ENCODE results near the gene TMEM120A.

Gene TMEM120A

DNA sequence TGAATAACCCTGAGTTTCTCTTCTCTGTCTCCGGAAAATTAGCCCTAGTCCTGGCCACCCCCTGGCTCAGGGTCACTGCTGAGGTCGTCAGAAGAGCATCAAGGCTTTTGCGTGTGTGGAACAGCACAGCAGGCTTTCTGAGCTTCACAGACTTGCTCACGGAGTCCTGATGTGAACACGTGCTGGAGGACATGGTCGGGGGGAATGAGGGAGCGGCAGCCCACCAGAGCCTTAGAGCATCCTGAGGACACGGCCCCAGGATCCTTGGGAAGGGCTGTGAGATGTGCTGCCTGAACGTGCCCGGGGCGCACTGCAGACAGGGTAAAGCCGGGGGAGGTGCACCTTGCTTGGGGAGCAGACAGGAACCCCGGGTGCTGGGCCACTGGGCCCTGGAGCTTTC is 28.8 kb downstream of the TMEM120A start:
- Histone ChIP-seq H3K4me2 (ENCODE audit: low read length) (no peak overlapping the region), H3K27me3 (ENCODE audit: control insufficient read depth, low read length) (no peaks in the 10 kb centered on the region), H3F3A (ENCODE audit: control insufficient read depth, insufficient read depth) (no peaks in the 10 kb centered on the region), H3K36me3 (ENCODE audit: control insufficient read depth, low read length) (no peaks in the 10 kb centered on the region), H4K20me1 (ENCODE audit: control insufficient read depth, insufficient read depth, low read depth, low read length) (0 out of 2 replicates have a peak, but pooled peaks cover 3% of the 10 kb centered on the region), H3K79me2 (ENCODE audit: control insufficient read depth, low read length) (no peaks in the 10 kb centered on the region), H3K27ac (ENCODE audit: low read depth, low read length) (no peak overlapping the region), H3K9me2 (replicated peaks; ENCODE audit: control insufficient read depth, low read length) (no peaks in the 10 kb centered on the region), H3K4me3 (ENCODE audit: low read length) (no peak overlapping the region), H3K4me1 (ENCODE audit: control insufficient read depth, low read length) (no peaks in the 10 kb centered on the region), H3K9me3 (ENCODE audit: control insufficient read depth, insufficient read depth, low read length) (no peaks in the 10 kb centered on the region)
- no peak for TF ChIP-seq EZH2phosphoT487 (IDR thresholded peaks at IDR 0.05; ENCODE audit: borderline replicate concordance, low read length)
- TF ChIP-seq, protein P1, sequence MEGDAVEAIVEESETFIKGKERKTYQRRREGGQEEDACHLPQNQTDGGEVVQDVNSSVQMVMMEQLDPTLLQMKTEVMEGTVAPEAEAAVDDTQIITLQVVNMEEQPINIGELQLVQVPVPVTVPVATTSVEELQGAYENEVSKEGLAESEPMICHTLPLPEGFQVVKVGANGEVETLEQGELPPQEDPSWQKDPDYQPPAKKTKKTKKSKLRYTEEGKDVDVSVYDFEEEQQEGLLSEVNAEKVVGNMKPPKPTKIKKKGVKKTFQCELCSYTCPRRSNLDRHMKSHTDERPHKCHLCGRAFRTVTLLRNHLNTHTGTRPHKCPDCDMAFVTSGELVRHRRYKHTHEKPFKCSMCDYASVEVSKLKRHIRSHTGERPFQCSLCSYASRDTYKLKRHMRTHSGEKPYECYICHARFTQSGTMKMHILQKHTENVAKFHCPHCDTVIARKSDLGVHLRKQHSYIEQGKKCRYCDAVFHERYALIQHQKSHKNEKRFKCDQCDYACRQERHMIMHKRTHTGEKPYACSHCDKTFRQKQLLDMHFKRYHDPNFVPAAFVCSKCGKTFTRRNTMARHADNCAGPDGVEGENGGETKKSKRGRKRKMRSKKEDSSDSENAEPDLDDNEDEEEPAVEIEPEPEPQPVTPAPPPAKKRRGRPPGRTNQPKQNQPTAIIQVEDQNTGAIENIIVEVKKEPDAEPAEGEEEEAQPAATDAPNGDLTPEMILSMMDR (IDR thresholded peaks at IDR 0.05; ENCODE audit: low read depth, low read length, poor library complexity, severe bottlenecking), result no peak

DNA sequence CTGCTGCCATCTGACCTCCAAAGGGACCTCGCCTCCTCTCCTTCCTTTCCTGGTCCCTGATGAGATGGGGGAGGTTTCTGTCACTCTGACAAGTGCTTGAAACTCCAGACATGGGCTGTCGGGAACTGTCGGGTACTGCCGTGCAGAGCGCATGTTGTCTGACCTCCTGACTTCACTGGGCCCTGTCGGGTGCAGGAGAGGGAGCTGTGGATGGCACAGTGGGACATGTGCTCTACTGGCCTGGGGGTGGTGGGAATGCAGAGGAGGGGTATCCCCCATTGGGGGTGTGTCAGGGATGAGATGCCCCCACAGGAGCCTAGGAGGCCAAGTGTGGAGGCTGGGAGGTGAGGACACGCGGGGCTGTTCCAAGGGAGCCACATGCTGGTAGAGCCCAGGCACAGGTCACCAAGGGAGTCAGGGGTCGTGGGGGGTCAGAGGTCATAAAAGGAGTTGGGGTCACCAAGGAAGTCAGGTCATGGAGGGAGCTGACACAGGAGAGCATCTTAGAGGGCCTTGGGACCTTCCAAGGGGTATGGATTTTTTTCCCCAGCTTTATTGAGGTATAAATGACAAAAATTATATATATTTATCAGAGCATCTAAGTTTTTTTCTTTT is 30.9 kb downstream of the TMEM120A start:
- TF ChIP-seq, protein P1 (IDR thresholded peaks at IDR 0.05; ENCODE audit: low read depth, low read length, poor library complexity, severe bottlenecking), result no peak
- TF ChIP-seq EZH2phosphoT487 (IDR thresholded peaks at IDR 0.05; ENCODE audit: borderline replicate concordance, low read length), result no peak
- Histone ChIP-seq H3F3A (ENCODE audit: control insufficient read depth, insufficient read depth) (no peaks in the 10 kb centered on the region), H3K4me1 (ENCODE audit: control insufficient read depth, low read length) (no peaks in the 10 kb centered on the region), H3K79me2 (ENCODE audit: control insufficient read depth, low read length) (no peaks in the 10 kb centered on the region), H3K27ac (ENCODE audit: low read depth, low read length) (no peak overlapping the region), H3K27me3 (ENCODE audit: control insufficient read depth, low read length) (no peaks in the 10 kb centered on the region), H3K9me3 (ENCODE audit: control insufficient read depth, insufficient read depth, low read length) (no peaks in the 10 kb centered on the region), H3K4me3 (ENCODE audit: low read length) (no peak overlapping the region), H3K4me2 (ENCODE audit: low read length) (no peak overlapping the region), H4K20me1 (ENCODE audit: control insufficient read depth, insufficient read depth, low read depth, low read length) (0 out of 2 replicates have a peak, but pooled peaks cover 3% of the 10 kb centered on the region), H3K36me3 (ENCODE audit: control insufficient read depth, low read length) (no peaks in the 10 kb centered on the region), H3K9me2 (replicated peaks; ENCODE audit: control insufficient read depth, low read length) (no peaks in the 10 kb centered on the region)

DNA sequence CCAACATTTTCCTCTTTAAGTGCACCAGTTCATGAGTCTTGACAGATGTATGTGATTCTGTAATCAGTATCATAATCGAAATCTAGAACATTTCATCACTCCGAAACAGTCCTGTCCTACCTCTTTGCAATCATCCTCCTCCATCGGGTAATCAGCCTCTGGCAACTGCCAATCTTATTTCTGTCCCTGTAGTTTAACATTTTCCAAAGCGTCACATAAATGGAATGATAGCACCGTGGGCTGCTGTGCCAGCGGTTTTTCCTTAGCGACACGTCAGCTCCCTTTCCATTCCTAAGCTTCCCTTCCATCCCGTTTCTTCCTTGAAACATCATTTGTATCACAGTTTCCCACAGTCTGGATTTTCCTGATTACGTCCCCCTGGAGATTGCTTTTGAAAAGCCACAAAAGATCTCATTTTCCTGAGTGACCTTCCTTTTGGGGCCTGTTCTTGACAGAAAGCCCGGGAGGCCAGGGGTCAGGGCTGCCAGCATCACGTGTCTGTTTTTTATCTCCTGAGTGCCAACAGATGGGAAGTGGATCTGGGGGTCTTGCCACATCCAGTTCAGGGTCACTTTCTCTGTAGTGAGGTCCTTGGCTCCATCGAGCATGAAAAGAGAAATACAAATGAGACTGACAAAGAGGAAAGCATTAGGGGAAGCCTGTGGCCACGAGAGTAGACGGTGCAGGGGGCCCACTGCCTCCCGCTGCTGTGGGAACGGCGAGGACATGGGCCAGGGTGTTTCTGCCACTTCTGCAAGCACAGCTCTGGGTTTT is 31.6 kb downstream of the TMEM120A start:
- Histone ChIP-seq H3K79me2 (ENCODE audit: control insufficient read depth, low read length) (no peaks in the 10 kb centered on the region), H3K4me1 (ENCODE audit: control insufficient read depth, low read length) (no peaks in the 10 kb centered on the region), H3K4me3 (ENCODE audit: low read length) (no peak overlapping the region), H3K4me2 (ENCODE audit: low read length) (no peak overlapping the region), H3K27me3 (ENCODE audit: control insufficient read depth, low read length) (no peaks in the 10 kb centered on the region), H3K9me3 (ENCODE audit: control insufficient read depth, insufficient read depth, low read length) (no peaks in the 10 kb centered on the region), H3K27ac (ENCODE audit: low read depth, low read length) (no peak overlapping the region), H3K9me2 (replicated peaks; ENCODE audit: control insufficient read depth, low read length) (no peaks in the 10 kb centered on the region), H3F3A (ENCODE audit: control insufficient read depth, insufficient read depth) (no peaks in the 10 kb centered on the region), H4K20me1 (ENCODE audit: control insufficient read depth, insufficient read depth, low read depth, low read length) (0 out of 2 replicates have a peak, but pooled peaks cover 3% of the 10 kb centered on the region), H3K36me3 (ENCODE audit: control insufficient read depth, low read length) (no peaks in the 10 kb centered on the region)
- no peak for TF ChIP-seq EZH2phosphoT487 (IDR thresholded peaks at IDR 0.05; ENCODE audit: borderline replicate concordance, low read length)

DNA sequence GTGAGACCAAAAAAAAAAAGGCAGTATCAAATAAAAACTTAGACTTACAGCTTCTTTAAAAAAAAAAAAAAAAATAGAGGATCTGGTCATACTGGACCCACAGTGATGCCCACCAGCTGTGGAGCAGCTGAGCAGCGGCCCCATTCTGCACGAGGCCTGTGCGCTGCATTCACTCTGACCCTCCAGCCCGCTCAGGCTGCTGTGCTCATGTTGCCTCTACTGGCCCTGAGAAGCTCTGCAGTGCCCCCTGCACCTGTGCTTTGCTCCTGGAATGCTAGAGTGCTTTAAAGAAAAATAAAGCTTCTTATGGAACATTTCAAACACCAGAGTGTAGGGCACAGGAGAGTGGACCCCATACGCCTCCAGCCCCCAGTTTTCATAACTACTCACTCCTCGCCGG is 33.2 kb downstream of the TMEM120A start:
- H3K36me3 ChIP-seq (ENCODE audit: control insufficient read depth, low read length), result no peaks in the 10 kb centered on the region
- 0 out of 2 replicates have a peak, but pooled peaks cover 3% of the 10 kb centered on the region for H4K20me1 ChIP-seq (ENCODE audit: control insufficient read depth, insufficient read depth, low read depth, low read length)
- no peaks in the 10 kb centered on the region for H3K9me2 ChIP-seq (replicated peaks; ENCODE audit: control insufficient read depth, low read length)
- TF ChIP-seq EZH2phosphoT487 (IDR thresholded peaks at IDR 0.05; ENCODE audit: borderline replicate concordance, low read length), result no peak
- TF ChIP-seq, protein P1 (IDR thresholded peaks at IDR 0.05; ENCODE audit: low read depth, low read length, poor library complexity, severe bottlenecking), result peak; percentile 28
- no peak overlapping the region for H3K4me3 ChIP-seq (ENCODE audit: low read length)
- no peak overlapping the region for H3K4me2 ChIP-seq (ENCODE audit: low read length)
- no peaks in the 10 kb centered on the region for H3F3A ChIP-seq (ENCODE audit: control insufficient read depth, insufficient read depth)
- H3K9me3 ChIP-seq (ENCODE audit: control insufficient read depth, insufficient read depth, low read length), result no peaks in the 10 kb centered on the region
- no peaks in the 10 kb centered on the region for H3K27me3 ChIP-seq (ENCODE audit: control insufficient read depth, low read length)
- no peaks in the 10 kb centered on the region for H3K4me1 ChIP-seq (ENCODE audit: control insufficient read depth, low read length)
- no peaks in the 10 kb centered on the region for H3K79me2 ChIP-seq (ENCODE audit: control insufficient read depth, low read length)
- no peak overlapping the region for H3K27ac ChIP-seq (ENCODE audit: low read depth, low read length)
